Fibroblast of skin of right quadriceps (primary cell): ENCODE results near the gene DOCK11.
A peak's percentile ranks its signal among the peaks of the same experiment; 100 is the strongest.

Source experiments
- DNase-seq: peaks from one replicate; pipeline ENCODE4 v3.0.0-alpha.2; 2013

The DOCK11 gene

DNA sequence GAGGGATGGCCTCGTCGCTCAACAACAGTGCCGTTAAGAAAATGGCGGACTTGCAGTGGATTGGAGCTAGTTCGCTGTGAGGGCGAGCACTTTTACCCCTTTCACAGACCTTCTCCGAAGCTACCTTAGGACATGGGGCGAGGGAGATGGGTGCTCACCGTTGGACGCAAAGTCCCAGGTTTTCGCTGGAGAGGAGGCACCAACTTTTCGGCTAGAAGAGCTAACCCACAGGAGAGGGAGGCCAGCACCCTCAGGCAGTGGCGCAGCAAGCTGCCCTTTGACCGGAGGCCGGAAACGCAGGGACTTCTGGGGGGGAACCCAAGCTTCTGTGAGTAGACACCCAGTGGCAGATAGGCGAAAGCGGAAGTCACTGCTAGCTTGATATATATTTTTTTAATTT is 138.7 kb downstream of the DOCK11 start:
- DNase-seq = no peak

GRCh38 chrX:118637997-118638396 is 142.4 kb downstream of the DOCK11 start:
- no peak for DNase-seq

DNA sequence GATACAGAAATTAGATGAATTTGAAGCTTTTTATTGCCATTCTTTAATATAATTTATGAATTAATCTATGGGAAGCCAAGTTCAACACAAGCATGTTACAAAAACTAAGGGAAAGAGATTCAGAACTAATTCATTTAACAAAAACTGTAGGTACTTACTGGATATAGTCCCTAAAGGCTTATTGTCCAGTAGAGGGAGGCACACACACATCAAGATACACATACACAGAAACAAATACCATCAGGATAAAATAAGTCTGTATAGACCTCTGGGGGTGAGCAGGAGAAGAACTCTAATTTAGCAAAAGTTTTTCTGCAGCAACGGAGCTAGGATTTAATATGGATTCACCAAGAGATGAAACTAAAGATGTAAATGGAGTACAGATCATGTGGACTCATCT is 148.8 kb downstream of the DOCK11 start:
- peak; percentile 32 for DNase-seq

DNA sequence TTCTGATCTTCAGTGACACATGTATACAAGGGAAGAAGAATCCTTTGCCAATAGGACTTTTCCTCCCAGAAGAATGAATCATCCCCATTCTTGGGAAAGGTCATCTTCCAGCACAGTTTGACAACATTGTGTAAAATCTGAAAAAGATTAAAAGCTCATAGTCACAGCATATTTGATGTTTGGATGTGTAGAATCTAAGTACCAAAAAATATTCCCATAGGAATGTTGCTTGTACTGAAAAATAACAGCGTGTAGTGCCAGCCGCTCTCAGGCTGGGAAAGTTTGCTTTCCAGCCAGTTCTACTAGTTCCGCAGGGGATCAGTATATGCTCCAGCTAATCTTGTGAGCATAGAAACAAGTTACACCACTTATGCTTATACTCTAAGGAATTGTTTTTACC is 157.1 kb downstream of the DOCK11 start:
- peak; percentile 33 for DNase-seq

DNA sequence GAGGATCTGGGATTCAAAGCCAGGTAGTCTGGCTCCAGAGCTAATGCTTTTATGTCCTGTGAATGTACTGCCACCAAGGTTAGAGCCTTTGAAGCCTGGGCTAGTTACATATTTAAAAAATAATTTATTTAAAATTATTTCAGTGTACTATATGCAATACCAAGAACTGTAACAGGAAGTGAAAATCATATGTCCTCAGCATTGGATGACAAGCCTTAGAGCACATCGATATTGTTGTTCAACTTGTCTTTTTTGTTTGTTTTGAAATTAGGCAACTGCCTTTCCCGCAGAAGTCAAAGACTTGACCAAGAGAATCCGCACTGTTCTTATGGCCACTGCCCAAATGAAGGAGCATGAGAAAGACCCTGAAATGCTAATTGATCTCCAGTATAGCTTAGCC is 158.7 kb downstream of the DOCK11 start:
- no peak for DNase-seq

DNA sequence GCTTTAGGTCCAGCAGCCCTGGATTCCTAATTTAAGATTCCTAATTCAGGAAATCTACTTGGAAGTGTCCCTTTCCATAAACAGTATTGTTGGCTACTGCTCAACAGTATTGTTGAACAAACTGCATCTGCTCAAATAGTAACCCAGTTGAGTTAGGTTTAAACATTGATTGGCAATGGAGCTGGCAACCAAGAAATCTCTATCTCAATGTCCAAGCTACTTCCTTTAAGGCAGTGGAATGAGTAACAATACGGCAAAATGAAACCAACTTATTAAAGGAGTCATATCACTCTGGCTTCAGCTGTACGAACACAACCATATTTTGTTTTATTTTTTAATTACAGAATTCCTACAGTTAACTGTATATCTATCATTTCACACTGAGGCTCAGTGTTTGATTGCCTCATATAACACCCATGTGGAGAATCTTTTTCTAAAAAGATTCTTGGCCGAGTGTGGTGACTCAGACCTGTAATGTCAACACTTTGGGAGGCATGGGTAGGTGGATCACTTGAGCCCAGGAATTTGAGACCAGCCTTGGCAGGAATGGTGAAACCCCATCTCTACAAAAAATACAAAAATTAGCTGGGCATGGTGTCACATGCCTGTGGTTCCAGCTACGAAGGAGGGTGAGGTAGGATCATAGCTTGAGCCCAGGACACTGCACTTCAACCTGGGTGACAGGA is 160.1 kb downstream of the DOCK11 start:
- peak; percentile 35 for DNase-seq

GRCh38 chrX:118657413-118657812 is 161.8 kb downstream of the DOCK11 start:
- no peak for DNase-seq

DNA sequence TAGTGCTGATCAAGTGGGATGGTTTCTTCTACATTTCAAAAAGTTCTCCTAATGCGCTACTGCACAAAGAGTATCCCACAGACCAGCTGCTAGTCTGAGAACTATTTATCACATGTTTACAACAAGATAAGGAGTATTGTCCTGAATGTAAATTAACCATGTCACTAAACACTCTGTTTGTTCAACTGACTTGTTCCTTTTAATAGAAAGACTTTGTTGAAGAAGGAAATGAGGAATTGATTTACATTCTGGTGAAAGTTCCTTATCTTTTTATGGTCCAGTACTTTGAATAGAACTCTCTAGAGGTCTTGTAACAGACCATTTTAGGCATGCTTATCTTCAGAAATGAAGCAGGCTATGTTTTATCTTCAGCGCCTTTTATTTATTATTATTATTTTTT is 164.5 kb downstream of the DOCK11 start:
- DNase-seq = no peak

GRCh38 chrX:118665204-118665603 is 169.6 kb downstream of the DOCK11 start:
- DNase-seq = no peak

- DNase-seq = peak; percentile 7
Measured at GRCh38 chrX:118666521-118666920, 170.9 kb downstream of the DOCK11 start.

DNA sequence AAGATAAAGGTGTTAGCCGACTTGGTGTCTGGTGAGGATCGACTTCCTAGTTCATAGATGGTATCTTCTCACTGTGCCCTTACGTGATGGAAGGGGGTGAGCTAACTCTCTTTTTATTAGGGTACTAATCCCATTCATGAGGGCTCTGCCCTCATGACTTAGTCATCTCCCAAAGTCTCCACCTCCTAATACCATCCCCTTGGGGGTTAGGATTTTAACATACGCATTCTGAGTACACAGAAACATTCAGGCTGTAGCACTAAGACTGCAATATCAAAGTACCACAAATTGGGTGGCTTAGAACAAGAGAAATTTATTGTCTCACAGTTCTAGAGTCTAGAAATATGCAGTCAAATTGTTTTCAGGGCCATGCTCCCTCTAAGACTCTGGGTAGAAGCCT is 173.8 kb downstream of the DOCK11 start:
- DNase-seq = no peak

GRCh38 chrX:118675326-118675965 is 179.8 kb downstream of the DOCK11 start:
- DNase-seq = no peak

DNA sequence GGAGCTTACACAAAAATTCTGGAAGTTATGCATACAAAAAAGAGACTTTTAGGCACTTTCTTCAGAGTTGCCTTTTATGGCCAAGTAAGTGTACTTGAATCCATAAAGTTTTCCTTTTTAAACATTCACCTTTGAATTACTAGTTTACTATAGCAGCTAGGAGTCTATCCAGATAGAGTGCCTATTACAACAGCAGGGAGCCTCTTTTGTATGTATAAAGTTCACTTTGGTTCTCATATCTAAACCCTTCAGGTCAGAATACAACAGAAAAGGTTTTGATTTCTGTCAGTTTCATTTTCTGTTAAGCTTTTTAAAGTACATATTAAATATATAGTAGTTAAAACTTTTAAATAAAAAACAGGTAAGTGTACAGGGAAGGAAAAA is 180.3 kb downstream of the DOCK11 start:
- no peak for DNase-seq

DNA sequence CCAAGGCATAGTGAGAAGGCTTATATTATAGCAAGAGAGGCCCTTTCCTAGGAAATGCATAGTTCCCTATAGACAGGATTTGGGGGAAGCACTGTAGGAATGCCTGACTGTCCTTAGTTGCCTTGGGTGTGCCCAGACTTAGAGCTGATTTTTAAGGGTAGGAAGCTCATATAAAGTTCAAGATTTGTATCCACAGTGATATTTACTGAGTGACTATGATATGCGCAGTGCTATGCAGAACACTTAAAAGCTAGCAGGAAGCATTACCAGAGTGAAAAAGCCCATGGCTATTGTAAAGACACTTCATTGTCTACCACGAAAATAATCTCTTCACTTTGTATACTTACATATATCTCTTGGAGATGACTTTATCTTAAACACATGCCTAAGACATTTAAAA is 181.7 kb downstream of the DOCK11 start:
- no peak for DNase-seq

GRCh38 chrX:118679290-118679689 is 183.7 kb downstream of the DOCK11 start:
- no peak for DNase-seq

- no peak for DNase-seq
Measured at GRCh38 chrX:118682258-118683014, 186.8 kb downstream of the DOCK11 start.

DNA sequence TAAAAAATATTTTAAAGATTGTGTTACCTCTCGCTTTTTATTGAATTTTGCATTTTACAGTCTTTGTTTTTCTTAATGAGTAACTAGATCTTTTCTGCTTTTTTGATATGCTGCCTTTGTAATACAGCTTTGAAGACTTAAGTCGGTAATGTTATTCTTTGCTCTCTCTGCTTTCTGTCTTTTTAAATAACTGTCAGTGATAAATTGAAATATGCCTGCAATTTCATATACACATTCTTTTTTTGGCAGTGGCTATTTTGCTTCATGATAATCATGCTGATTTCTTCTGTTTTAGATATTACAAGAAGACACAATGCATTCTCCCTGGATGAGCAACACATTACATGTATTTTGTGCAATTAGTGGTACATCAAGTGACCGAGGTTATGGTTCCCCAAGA is 189.8 kb downstream of the DOCK11 start:
- DNase-seq = no peak

- no peak for DNase-seq
Measured at GRCh38 chrX:118688935-118689334, 193.3 kb downstream of the DOCK11 start.

DNA sequence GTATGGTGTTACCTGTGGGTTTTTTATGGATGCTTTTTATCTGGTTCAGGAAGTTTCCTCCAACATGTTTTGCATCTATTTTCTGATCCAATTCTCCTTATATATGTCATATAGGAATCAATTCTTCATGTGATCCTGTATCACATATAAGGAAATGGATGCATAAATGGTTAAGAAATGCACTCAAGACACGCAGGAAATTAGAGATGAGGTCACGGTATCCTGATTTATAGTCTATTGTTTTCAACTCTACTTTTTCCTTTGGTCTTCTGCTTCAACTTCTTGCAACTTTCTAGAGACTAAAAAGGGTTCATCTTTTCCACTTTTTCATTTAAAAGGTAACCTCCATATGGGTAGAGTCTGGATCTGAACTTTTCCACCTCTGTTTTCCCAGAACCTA is 198.2 kb downstream of the DOCK11 start:
- DNase-seq = no peak

DNA sequence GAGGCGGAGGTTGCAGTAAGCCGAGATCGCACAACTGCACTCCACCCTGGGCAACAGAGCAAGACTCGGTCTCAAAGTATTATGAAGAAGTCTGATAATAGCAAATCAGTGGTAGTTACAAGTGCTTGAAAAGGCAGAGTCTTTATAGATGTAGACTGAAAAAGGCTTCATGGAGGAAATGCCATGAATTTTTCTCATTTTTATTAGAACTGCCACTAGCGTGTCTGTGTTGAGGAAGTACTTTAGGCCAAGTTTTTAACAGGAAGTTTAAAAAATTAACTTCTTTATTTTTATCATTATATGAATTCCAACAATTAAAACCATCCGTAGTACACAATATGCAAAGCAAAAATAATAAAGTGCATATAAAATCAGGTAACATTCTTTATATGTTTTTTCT is 199.0 kb downstream of the DOCK11 start:
- peak; percentile 9 for DNase-seq

- DNase-seq = no peak
Measured at GRCh38 chrX:118698516-118699170, 203.0 kb downstream of the DOCK11 start.

GRCh38 chrX:118702741-118703140 is 207.1 kb downstream of the DOCK11 start:
- DNase-seq = no peak

DNA sequence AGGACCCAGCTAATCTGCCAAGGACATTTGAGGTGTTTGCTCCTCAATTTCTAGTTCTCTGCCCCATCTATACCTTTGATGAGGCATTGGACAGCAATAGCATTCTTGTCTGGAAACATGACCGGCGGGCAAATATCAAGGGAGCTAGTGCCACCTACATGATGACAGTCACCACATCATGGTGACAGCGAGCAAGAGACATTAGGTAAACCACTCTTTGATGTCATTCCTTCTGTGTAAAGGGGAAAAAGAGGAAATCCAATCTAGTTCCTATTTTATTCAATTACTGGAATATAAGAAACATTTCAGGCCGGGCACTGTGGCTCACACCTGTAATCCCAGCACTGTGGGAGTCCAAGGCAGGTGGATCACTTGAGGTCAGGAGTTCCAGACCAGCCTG is 211.1 kb downstream of the DOCK11 start:
- DNase-seq = no peak

DNA sequence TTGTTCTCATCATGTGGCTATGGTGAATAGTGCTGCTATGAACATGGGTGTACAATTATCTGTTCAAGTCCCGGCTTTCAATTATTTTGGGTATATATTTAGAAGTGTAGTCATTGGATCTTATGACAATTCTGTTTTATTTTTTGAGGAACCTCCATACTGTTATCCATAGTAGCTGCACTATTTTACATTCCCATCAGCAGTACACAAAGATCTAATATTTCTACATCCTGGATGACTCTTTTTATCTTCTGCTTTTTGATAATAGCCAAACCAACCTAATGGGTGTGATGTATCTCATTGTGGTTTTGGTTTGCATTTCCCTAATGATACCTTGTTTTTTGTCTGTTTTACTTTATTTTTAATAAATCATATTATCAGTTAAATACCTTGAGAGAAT is 218.9 kb downstream of the DOCK11 start:
- DNase-seq = no peak
